IMR-90 (cell line): ENCODE measurements around the gene SCFD2.

Experiments used
- CEBPB ChIP-seq: IDR thresholded peaks from 2 replicates; pipeline ENCODE4 v1.6.1; 2012; ENCODE audit warnings: low read depth, low read length, improper control_type of control experiment
- MAZ ChIP-seq: IDR thresholded peaks from 2 replicates; pipeline ENCODE4 v1.6.1; 2012; ENCODE audit warnings: low read depth, mild to moderate bottlenecking, low read length, improper control_type of control experiment, moderate library complexity, borderline replicate concordance
- MXI1 ChIP-seq: IDR thresholded peaks from 2 replicates; pipeline ENCODE4 v1.6.1; 2012; ENCODE audit warnings: low read depth, mild to moderate bottlenecking, low read length, moderate library complexity, borderline replicate concordance
- POLR2A ChIP-seq: IDR thresholded peaks from 2 replicates; pipeline ENCODE4 v1.6.1; 2012; ENCODE audit warnings: mild to moderate bottlenecking, low read depth, low read length
- RAD21 ChIP-seq: IDR thresholded peaks from 2 replicates; pipeline ENCODE4 v1.6.1; 2012; ENCODE audit warnings: low read length, improper control_type of control experiment
- RCOR1 ChIP-seq: IDR thresholded peaks from 2 replicates; pipeline ENCODE4 v1.6.1; 2012; ENCODE audit warnings: mild to moderate bottlenecking, low read length, improper control_type of control experiment; ENCODE audit not compliant: insufficient replicate concordance
- RFX5 ChIP-seq: IDR thresholded peaks from 2 replicates; pipeline ENCODE4 v1.8.0; 2012; ENCODE audit warnings: low read depth, mild to moderate bottlenecking, low read length, moderate library complexity
- TF ChIP-seq, protein P1 (sequence below): conservative IDR thresholded peaks from 2 replicates; pipeline ENCODE4 v1.5.1; 2012; ENCODE audit warnings: mild to moderate bottlenecking, low read depth, low read length, improper control_type of control experiment
- TF ChIP-seq, protein P2 (sequence below): fragments of 150-350 bp; IDR thresholded peaks from 2 replicates; pipeline ENCODE4 v1.6.1; 2017; ENCODE audit warnings: mild to moderate bottlenecking, antibody characterized with exemption, low read length, low read depth

DNA sequence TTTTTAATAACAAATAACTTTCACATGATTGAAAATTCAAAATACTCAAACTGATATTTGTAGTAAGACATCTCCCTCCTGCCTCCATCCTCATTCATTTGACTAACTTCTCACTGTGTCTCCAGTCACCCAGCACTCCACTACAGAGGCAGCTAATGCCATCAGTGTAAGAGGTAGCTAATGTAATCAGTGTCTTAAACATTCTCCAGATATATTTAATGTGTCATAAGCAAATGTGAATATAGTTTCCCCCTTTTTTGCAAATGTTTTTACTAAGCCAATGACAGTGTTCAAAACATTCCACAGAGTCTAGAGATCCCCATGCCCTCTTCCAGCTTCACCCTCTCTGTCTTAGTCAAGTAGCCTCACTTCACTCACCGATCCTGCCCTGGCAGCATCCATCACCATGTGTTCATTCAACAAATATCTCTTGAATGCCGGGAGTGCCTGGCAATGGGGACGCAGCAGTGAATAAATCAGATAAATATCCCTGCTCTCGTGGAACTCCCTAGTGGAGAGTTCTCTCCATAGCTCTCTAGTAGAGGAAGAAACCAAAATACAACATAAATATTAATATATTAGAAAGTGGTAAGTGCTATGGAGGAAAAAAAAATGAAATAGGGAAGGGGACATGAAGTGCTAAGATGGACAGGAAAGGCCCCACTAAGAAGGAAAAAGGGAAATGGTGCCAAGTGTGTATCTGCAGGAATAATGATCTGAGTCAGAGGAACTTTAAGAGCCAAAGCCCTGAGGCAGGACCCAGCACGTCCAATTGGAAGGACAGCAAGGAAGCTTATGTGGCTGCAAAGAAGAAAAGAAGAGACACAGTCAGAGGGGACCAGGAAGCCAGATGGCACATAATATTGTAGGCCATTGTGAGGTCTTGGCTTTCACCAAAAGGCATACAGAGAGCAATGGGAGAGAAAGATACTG lies 18.7 kb downstream of the SCFD2 start:
- TF ChIP-seq, protein P1, sequence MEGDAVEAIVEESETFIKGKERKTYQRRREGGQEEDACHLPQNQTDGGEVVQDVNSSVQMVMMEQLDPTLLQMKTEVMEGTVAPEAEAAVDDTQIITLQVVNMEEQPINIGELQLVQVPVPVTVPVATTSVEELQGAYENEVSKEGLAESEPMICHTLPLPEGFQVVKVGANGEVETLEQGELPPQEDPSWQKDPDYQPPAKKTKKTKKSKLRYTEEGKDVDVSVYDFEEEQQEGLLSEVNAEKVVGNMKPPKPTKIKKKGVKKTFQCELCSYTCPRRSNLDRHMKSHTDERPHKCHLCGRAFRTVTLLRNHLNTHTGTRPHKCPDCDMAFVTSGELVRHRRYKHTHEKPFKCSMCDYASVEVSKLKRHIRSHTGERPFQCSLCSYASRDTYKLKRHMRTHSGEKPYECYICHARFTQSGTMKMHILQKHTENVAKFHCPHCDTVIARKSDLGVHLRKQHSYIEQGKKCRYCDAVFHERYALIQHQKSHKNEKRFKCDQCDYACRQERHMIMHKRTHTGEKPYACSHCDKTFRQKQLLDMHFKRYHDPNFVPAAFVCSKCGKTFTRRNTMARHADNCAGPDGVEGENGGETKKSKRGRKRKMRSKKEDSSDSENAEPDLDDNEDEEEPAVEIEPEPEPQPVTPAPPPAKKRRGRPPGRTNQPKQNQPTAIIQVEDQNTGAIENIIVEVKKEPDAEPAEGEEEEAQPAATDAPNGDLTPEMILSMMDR: no peak
- TF ChIP-seq POLR2A (no peak), MAZ (no peak), RAD21 (0 out of 2 replicates have a peak, but pooled peaks have one; percentile 7), MXI1 (no peak), RFX5 (no peak), CEBPB (no peak), RCOR1 (no peak)
- TF ChIP-seq, protein P2, sequence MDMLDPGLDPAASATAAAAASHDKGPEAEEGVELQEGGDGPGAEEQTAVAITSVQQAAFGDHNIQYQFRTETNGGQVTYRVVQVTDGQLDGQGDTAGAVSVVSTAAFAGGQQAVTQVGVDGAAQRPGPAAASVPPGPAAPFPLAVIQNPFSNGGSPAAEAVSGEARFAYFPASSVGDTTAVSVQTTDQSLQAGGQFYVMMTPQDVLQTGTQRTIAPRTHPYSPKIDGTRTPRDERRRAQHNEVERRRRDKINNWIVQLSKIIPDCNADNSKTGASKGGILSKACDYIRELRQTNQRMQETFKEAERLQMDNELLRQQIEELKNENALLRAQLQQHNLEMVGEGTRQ: no peak
